HEK293 (cell line): ENCODE data around the gene BICD1.

ENCODE experiments used
- CTCF ChIA-PET: fragments of 350-600 bp; formaldehyde crosslinking; extraction: SDS; loops from one replicate; lab custom pipeline; 2021; ENCODE audit warnings: antibody characterized with exemption; lab: Yijun Ruan, JAX
- POLR2A ChIA-PET: fragments of 300-600 bp; formaldehyde crosslinking; extraction: SDS; loops from one replicate; lab custom pipeline; 2020; ENCODE audit warnings: antibody characterized with exemption, inconsistent platforms; lab: Yijun Ruan, JAX
- H3K27ac ChIP-seq: fragments of 200-500 bp; sonication (Bioruptor generic); 2 replicates; pipeline ENCODE4 v1.5.1; 2014; ENCODE audit warnings: low read depth, low read length, control low read depth, inconsistent platforms; ENCODE audit errors: extremely low read depth
- H3K36me3 ChIP-seq, 2 experiments: fragments of 200-500 bp in 1 of 2; sonication (Bioruptor generic) in 1 of 2; 1 replicate in 1 of 2; 2 replicates in 1 of 2; pipeline ENCODE4 v1.5.1; 2014 to 2017; ENCODE audit warnings: inconsistent platforms in 2 of 2, low read length in 2 of 2; ENCODE audit not compliant: control insufficient read depth in 2 of 2, insufficient read depth in 1 of 2
- H3K4me1 ChIP-seq: fragments of 200-500 bp; sonication (Bioruptor generic); 2 replicates; pipeline ENCODE4 v1.5.1; 2014; ENCODE audit warnings: mild to moderate bottlenecking, low read length, inconsistent platforms; ENCODE audit not compliant: control insufficient read depth, insufficient read depth
- H3K4me3 ChIP-seq: 2 replicates; pipeline ENCODE4 v1.5.1; 2011; ENCODE audit warnings: low read depth, mild to moderate bottlenecking, control low read depth, low read length, moderate library complexity
- H3K9me3 ChIP-seq: fragments of 200-500 bp; sonication (Bioruptor generic); 2 replicates; pipeline ENCODE4 v1.5.1; 2014; ENCODE audit warnings: low read depth, low read length, inconsistent platforms; ENCODE audit not compliant: control insufficient read depth, insufficient read depth
- KLF7 ChIP-seq: fragments of 450-650 bp; formaldehyde crosslinking; IDR thresholded peaks from 2 replicates; pipeline ENCODE4 v1.5.1; 2016; ENCODE audit warnings: missing biosample characterization, missing genetic modification characterization, borderline replicate concordance
- MYNN ChIP-seq: fragments of 450-650 bp; formaldehyde crosslinking; IDR thresholded peaks from 2 replicates; pipeline ENCODE4 v1.5.1; 2016; ENCODE audit warnings: missing biosample characterization, missing genetic modification characterization, borderline replicate concordance
- OSR2 ChIP-seq: fragments of 450-650 bp; formaldehyde crosslinking; IDR thresholded peaks from 2 replicates; pipeline ENCODE4 v1.5.1; 2016; ENCODE audit warnings: missing biosample characterization, missing genetic modification characterization
- PRDM4 ChIP-seq: fragments of 450-650 bp; formaldehyde crosslinking; IDR thresholded peaks from 2 replicates; pipeline ENCODE4 v1.5.1; 2017; ENCODE audit warnings: missing biosample characterization, missing genetic modification characterization
- YY2 ChIP-seq: fragments of 450-650 bp; formaldehyde crosslinking; IDR thresholded peaks from 2 replicates; pipeline ENCODE4 v1.5.1; 2016; ENCODE audit warnings: missing biosample characterization, missing genetic modification characterization
- ZBTB21 ChIP-seq: fragments of 450-650 bp; formaldehyde crosslinking; IDR thresholded peaks from 2 replicates; pipeline ENCODE4 v1.5.1; 2017; ENCODE audit warnings: missing biosample characterization, missing genetic modification characterization
- ZBTB48 ChIP-seq: fragments of 450-650 bp; formaldehyde crosslinking; IDR thresholded peaks from 2 replicates; pipeline ENCODE4 v1.5.1; 2016; ENCODE audit warnings: missing biosample characterization, missing genetic modification characterization
- ZNF133 ChIP-seq: fragments of 450-650 bp; formaldehyde crosslinking; IDR thresholded peaks from 2 replicates; pipeline ENCODE4 v1.5.1; 2016; ENCODE audit warnings: missing biosample characterization, missing genetic modification characterization
- ZNF169 ChIP-seq: fragments of 450-650 bp; formaldehyde crosslinking; IDR thresholded peaks from 2 replicates; pipeline ENCODE4 v1.5.1; 2016; ENCODE audit warnings: missing biosample characterization, missing genetic modification characterization
- ZNF37A ChIP-seq: fragments of 450-650 bp; IDR thresholded peaks from 2 replicates; pipeline ENCODE4 v1.5.1; 2018; ENCODE audit warnings: missing biosample characterization, missing genetic modification characterization
- ZNF404 ChIP-seq: fragments of 450-650 bp; formaldehyde crosslinking; IDR thresholded peaks from 2 replicates; pipeline ENCODE4 v1.5.1; 2017; ENCODE audit warnings: missing biosample characterization, missing genetic modification characterization
- ZNF521 ChIP-seq: fragments of 450-650 bp; formaldehyde crosslinking; IDR thresholded peaks from 2 replicates; pipeline ENCODE4 v1.5.1; 2017; ENCODE audit warnings: missing biosample characterization, mild to moderate bottlenecking, missing genetic modification characterization
- ZNF571 ChIP-seq: fragments of 450-650 bp; formaldehyde crosslinking; IDR thresholded peaks from 2 replicates; pipeline ENCODE4 v1.5.0; 2017; ENCODE audit warnings: missing biosample characterization, missing genetic modification characterization
- ZNF596 ChIP-seq: fragments of 450-650 bp; IDR thresholded peaks from 2 replicates; pipeline ENCODE4 v1.5.0; 2018; ENCODE audit warnings: missing biosample characterization, mild to moderate bottlenecking, missing genetic modification characterization, moderate library complexity
- ZNF623 ChIP-seq: fragments of 450-650 bp; formaldehyde crosslinking; IDR thresholded peaks from 2 replicates; pipeline ENCODE4 v1.5.1; 2016; ENCODE audit warnings: missing biosample characterization, missing genetic modification characterization
- ZNF654 ChIP-seq: fragments of 450-650 bp; formaldehyde crosslinking; IDR thresholded peaks from 2 replicates; pipeline ENCODE4 v1.5.1; 2016; ENCODE audit warnings: low read depth, missing biosample characterization, missing genetic modification characterization
- TF ChIP-seq, protein P1 (sequence below): fragments of 450-650 bp; formaldehyde crosslinking; IDR thresholded peaks from 2 replicates; pipeline ENCODE4 v1.5.1; 2016; ENCODE audit warnings: missing biosample characterization, missing genetic modification characterization
- TF ChIP-seq, protein P2 (sequence below): fragments of 450-650 bp; formaldehyde crosslinking; IDR thresholded peaks from 2 replicates; pipeline ENCODE4 v1.5.1; 2016; ENCODE audit warnings: missing biosample characterization, missing genetic modification characterization

Gene BICD1

GRCh38 chr12:32301216-32301615 lies 194.6 kb downstream of the BICD1 start:
- POLR2A ChIA-PET, result no interaction called here
- no peaks in the 10 kb centered on the region for H3K9me3 ChIP-seq
- no peaks in the 10 kb centered on the region for H3K4me1 ChIP-seq
- H3K27ac ChIP-seq, result no peak overlapping the region
- H3K36me3 ChIP-seq, result peaks cover 0 to 4% of the 10 kb centered on the region in 2 experiments; a peak in 1 of 3 replicates
- CTCF ChIA-PET, result interaction anchor here (0.6 to 0.9 kb wide), 2 partner anchors 11 to 648 kb away, joined by 3 read pairs; no protein-coding TSS in a partner anchor
- TF ChIP-seq ZNF404 (tag by site-specific recombination) (no peak), ZBTB48 (no peak), ZNF133 (tag by site-specific recombination) (no peak), KLF7 (no peak), OSR2 (tag by site-specific recombination) (no peak), ZNF571 (tag by site-specific recombination) (no peak), YY2 (tag by site-specific recombination) (no peak), ZNF623 (no peak), ZNF169 (tag by site-specific recombination) (no peak), ZNF596 (tag by site-specific recombination) (no peak), MYNN (no peak), ZNF521 (tag by site-specific recombination) (no peak), ZNF37A (no peak), ZBTB21 (tag by site-specific recombination) (no peak)
- TF ChIP-seq, protein P1, sequence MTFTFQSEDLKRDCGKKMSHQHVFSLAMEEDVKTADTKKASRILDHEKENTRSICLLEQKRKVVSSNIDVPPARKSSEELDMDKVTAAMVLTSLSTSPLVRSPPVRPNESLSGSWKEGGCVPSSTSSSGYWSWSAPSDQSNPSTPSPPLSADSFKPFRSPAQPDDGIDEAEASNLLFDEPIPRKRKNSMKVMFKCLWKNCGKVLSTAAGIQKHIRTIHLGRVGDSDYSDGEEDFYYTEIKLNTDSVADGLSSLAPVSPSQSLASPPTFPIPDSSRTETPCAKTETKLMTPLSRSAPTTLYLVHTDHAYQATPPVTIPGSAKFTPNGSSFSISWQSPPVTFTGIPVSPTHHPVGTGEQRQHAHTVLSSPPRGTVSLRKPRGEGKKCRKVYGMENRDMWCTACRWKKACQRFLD (tag by site-specific recombination), result no peak
- TF ChIP-seq, protein P2, sequence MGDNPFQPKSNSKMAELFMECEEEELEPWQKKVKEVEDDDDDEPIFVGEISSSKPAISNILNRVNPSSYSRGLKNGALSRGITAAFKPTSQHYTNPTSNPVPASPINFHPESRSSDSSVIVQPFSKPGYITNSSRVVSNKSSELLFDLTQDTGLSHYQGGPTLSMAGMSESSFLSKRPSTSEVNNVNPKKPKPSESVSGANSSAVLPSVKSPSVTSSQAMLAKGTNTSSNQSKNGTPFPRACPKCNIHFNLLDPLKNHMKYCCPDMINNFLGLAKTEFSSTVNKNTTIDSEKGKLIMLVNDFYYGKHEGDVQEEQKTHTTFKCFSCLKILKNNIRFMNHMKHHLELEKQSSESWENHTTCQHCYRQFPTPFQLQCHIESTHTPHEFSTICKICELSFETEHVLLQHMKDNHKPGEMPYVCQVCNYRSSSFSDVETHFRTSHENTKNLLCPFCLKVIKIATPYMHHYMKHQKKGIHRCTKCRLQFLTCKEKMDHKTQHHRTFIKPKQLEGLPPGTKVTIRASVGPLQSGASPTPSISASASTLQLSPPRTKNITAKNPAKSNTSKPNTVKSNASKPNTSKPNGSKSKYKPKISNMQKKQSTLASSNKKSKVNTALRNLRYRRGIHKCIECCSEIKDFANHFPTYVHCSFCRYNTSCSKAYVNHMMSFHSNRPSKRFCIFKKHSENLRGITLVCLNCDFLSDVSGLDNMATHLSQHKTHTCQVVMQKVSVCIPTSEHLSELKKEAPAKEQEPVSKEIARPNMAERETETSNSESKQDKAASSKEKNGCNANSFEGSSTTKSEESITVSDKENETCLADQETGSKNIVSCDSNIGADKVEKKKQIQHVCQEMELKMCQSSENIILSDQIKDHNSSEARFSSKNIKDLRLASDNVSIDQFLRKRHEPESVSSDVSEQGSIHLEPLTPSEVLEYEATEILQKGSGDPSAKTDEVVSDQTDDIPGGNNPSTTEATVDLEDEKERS (tag by site-specific recombination), result no peak
- TF ChIP-seq, all 188 proteins: peak for 0
- no peak overlapping the region for H3K4me3 ChIP-seq

GRCh38 chr12:32302218-32303173 lies 195.8 kb downstream of the BICD1 start:
- ChIA-PET POLR2A (no interaction called here), CTCF (interaction anchor here (1.4 kb wide), 1 partner anchor 621 kb away, joined by 3 read pairs; no protein-coding TSS in a partner anchor)
- no peak overlapping the region for H3K4me3 ChIP-seq

More at GRCh38 chr12:32302218-32303173, 195.8 kb downstream of the BICD1 start:
- Histone ChIP-seq H3K36me3 (peaks cover 0 to 4% of the 10 kb centered on the region in 2 experiments; a peak in 1 of 3 replicates), H3K4me1 (peaks cover 2% of the 10 kb centered on the region; the same call in 1 of the 2 replicates), H3K9me3 (no peaks in the 10 kb centered on the region), H3K27ac (no peak overlapping the region)
- no peak for TF ChIP-seq PRDM4 (tag by site-specific recombination)
- TF ChIP-seq ZNF654 (tag by site-specific recombination), result 0 out of 2 replicates have a peak, but pooled peaks have one; percentile 7
